Upper lobe of left lung (tissue), 6 donors: ENCODE measurements around the gene ZNF423. TPM values are rescaled to one million over a fixed set of nuclear protein-coding genes. Genes with fewer than 3 reads are reported as not detected.

Experiments
- ATAC-seq, 2 donors: fragments of 200-7000 bp; cut with Tn5 transposase; one replicate each; pipeline ENCODE4 v1.9.1; 2022; ENCODE audit warnings: mild to moderate bottlenecking in 2 of 2, moderate library complexity in 2 of 2; ENCODE audit not compliant: low FRiP score in 2 of 2
- DNase-seq, 2 donors: peaks; one replicate each; pipeline ENCODE4 v3.0.0-alpha.2; 2019 to 2020
- H3K27ac ChIP-seq, 4 donors: fragments of 200-600 bp; sonication (generic); one replicate each; pipeline ENCODE4 v1.5.1; 2016 to 2019
- H3K27me3 ChIP-seq, 4 donors: fragments of 200-600 bp; sonication (generic); one replicate each; pipeline ENCODE4 v1.5.1; 2017 to 2019
- H3K36me3 ChIP-seq, 4 donors: fragments of 200-600 bp; sonication (generic); one replicate each; pipeline ENCODE4 v1.5.1; 2016 to 2019
- H3K4me1 ChIP-seq, 4 donors: fragments of 200-600 bp; sonication (generic); one replicate each; pipeline ENCODE4 v1.5.1; 2018 to 2019
- H3K4me3 ChIP-seq, 4 donors: fragments of 200-600 bp; sonication (generic); one replicate each; pipeline ENCODE4 v1.5.1; 2017 to 2019; ENCODE audit warnings: mild to moderate bottlenecking in 2 of 4, moderate library complexity in 1 of 4
- H3K9me3 ChIP-seq, 4 donors: fragments of 200-600 bp; sonication (generic); one replicate each; pipeline ENCODE4 v1.5.1; 2018 to 2019
- CTCF ChIP-seq, 6 experiments: fragments of 450-650 bp in 4 of 6; fragments of 200-600 bp in 2 of 6; sonication (generic) in 2 of 6; IDR thresholded peaks; one replicate each; pipeline ENCODE4 v1.5.1; 2016 to 2019; ENCODE audit warnings: antibody characterized with exemption in 6 of 6
- EP300 ChIP-seq, 4 donors: sonication (generic); formaldehyde crosslinking; IDR thresholded peaks; one replicate each; pipeline ENCODE4 v1.5.1; 2017; ENCODE audit warnings: antibody characterized with exemption in 4 of 4, control low read depth in 2 of 4
- POLR2A ChIP-seq, 4 donors: fragments of 450-650 bp; IDR thresholded peaks; one replicate each; pipeline ENCODE4 v1.5.1; 2016 to 2017; ENCODE audit warnings: antibody characterized with exemption in 4 of 4, mild to moderate bottlenecking in 2 of 4
- POLR2AphosphoS5 ChIP-seq, 2 donors: sonication (generic); formaldehyde crosslinking; IDR thresholded peaks; one replicate each; pipeline ENCODE4 v1.5.1; 2017; ENCODE audit warnings: antibody characterized with exemption in 2 of 2
- WGBS, 2 donors: methylation state at CpG; one replicate each; pipeline ENCODE4 v1.1.5; 2017 to 2018; 5-methylcytosine and 5-hydroxymethylcytosine counted together
- total RNA-seq, 6 donors: library from RNA; depleted of rRNA in 4 of 6; stranded (reverse); fragments of >200 nt in 4 of 6; gene quantifications; one replicate each; pipeline versions ENCODE4 v1.1.0 to v1.2.1, GENCODE V29; 2016 to 2021
- donor health status: DM: no; HTN: no; CAD: no; lungs with moderate emphysema.
- donor health status: DM: no; HTN: yes; CAD: no; lungs with severe emphysema.

ZNF423 gene
- total RNA-seq, 6 donors from 2014 or later, result 4.1 to 11.4 (median 6.7) TPM

GRCh38 chr16:49610983-49611382 lies 244.9 kb downstream of the ZNF423 start:
- no peak for TF ChIP-seq EP300 (IDR thresholded peaks at IDR 0.05)
- TF ChIP-seq CTCF (IDR thresholded peaks at IDR 0.05), result no peak
- TF ChIP-seq POLR2A (IDR thresholded peaks at IDR 0.05), result no peak
- TF ChIP-seq POLR2AphosphoS5 (IDR thresholded peaks at IDR 0.05), result no peak
- Histone ChIP-seq H3K4me1 (no peaks in the 10 kb centered on the region), H3K9me3 (no peaks in the 10 kb centered on the region), H3K27ac (no peak overlapping the region), H3K4me3 (no peak overlapping the region), H3K36me3 (no peaks in the 10 kb centered on the region), H3K27me3 (no peaks in the 10 kb centered on the region)
- ATAC-seq (no peak), DNase-seq (no peak)
- 89 to 91% methylated on average over 3 of the region's 3 CpGs for WGBS, 2 donors

- 68 to 86% methylated on average over 5 of the region's 5 CpGs for WGBS, 2 donors
- ATAC-seq, result peak in 1 of 2 donors; percentile 24
- H3K4me1 ChIP-seq, result no peaks in the 10 kb centered on the region
Measured at GRCh38 chr16:49608779-49609178, 247.1 kb downstream of the ZNF423 start.

GRCh38 chr16:49608098-49608497 lies 247.8 kb downstream of the ZNF423 start:
- Histone ChIP-seq H3K9me3 (no peaks in the 10 kb centered on the region), H3K27me3 (no peaks in the 10 kb centered on the region), H3K4me1 (no peaks in the 10 kb centered on the region), H3K27ac (no peak overlapping the region), H3K36me3 (no peaks in the 10 kb centered on the region), H3K4me3 (no peak overlapping the region)
- DNase-seq (no peak), ATAC-seq (no peak)
- 22 to 25% methylated on average over 5 of the region's 5 CpGs for WGBS, 2 donors
- TF ChIP-seq CTCF (IDR thresholded peaks at IDR 0.05), result no peak
- no peak for TF ChIP-seq EP300 (IDR thresholded peaks at IDR 0.05)

More at GRCh38 chr16:49608779-49609178, 247.1 kb downstream of the ZNF423 start:
- H3K4me3 ChIP-seq, result no peak overlapping the region
- no peaks in the 10 kb centered on the region for H3K36me3 ChIP-seq
- H3K9me3 ChIP-seq, result no peaks in the 10 kb centered on the region
- H3K27me3 ChIP-seq, result no peaks in the 10 kb centered on the region
- H3K27ac ChIP-seq, result no peak overlapping the region
- no peak for DNase-seq
- TF ChIP-seq POLR2AphosphoS5 (IDR thresholded peaks at IDR 0.05) (no peak), CTCF (IDR thresholded peaks at IDR 0.05) (peak in 2 of 6 experiments; percentile 11 to 21)

- no peaks in the 10 kb centered on the region for H3K4me1 ChIP-seq
- H3K27me3 ChIP-seq, result no peaks in the 10 kb centered on the region
- ATAC-seq (no peak), DNase-seq (peak in 1 of 2 donors; percentile 44)
- no peak overlapping the region for H3K27ac ChIP-seq
- H3K36me3 ChIP-seq, result no peaks in the 10 kb centered on the region
- TF ChIP-seq EP300 (IDR thresholded peaks at IDR 0.05) (no peak), POLR2AphosphoS5 (IDR thresholded peaks at IDR 0.05) (no peak), CTCF (IDR thresholded peaks at IDR 0.05) (no peak), POLR2A (IDR thresholded peaks at IDR 0.05) (no peak)
- no peaks in the 10 kb centered on the region for H3K9me3 ChIP-seq
- no peak overlapping the region for H3K4me3 ChIP-seq
- 79 to 82% methylated on average over 13 to 14 of the region's 14 CpGs for WGBS, 2 donors
Measured at GRCh38 chr16:49605536-49606254, 250.2 kb downstream of the ZNF423 start.

- Histone ChIP-seq H3K36me3 (no peaks in the 10 kb centered on the region), H3K27me3 (no peaks in the 10 kb centered on the region), H3K9me3 (no peaks in the 10 kb centered on the region), H3K4me1 (no peaks in the 10 kb centered on the region), H3K27ac (no peak overlapping the region), H3K4me3 (no peak overlapping the region)
- DNase-seq (no peak), ATAC-seq (no peak)
- TF ChIP-seq POLR2A (IDR thresholded peaks at IDR 0.05) (no peak), CTCF (IDR thresholded peaks at IDR 0.05) (no peak), EP300 (IDR thresholded peaks at IDR 0.05) (no peak), POLR2AphosphoS5 (IDR thresholded peaks at IDR 0.05) (no peak)
- 85 to 93% methylated on average over 4 of the region's 4 CpGs for WGBS, 2 donors
Measured at GRCh38 chr16:49604602-49605001, 251.3 kb downstream of the ZNF423 start.
